Kidney capillary endothelial cell (primary cell): ENCODE data around the gene HOXD3.

Experiments
- DNase-seq: peaks from one replicate; pipeline ENCODE4 v3.0.0-alpha.2; 2018; ENCODE audit warnings: low spot score

HOXD3 gene

DNA sequence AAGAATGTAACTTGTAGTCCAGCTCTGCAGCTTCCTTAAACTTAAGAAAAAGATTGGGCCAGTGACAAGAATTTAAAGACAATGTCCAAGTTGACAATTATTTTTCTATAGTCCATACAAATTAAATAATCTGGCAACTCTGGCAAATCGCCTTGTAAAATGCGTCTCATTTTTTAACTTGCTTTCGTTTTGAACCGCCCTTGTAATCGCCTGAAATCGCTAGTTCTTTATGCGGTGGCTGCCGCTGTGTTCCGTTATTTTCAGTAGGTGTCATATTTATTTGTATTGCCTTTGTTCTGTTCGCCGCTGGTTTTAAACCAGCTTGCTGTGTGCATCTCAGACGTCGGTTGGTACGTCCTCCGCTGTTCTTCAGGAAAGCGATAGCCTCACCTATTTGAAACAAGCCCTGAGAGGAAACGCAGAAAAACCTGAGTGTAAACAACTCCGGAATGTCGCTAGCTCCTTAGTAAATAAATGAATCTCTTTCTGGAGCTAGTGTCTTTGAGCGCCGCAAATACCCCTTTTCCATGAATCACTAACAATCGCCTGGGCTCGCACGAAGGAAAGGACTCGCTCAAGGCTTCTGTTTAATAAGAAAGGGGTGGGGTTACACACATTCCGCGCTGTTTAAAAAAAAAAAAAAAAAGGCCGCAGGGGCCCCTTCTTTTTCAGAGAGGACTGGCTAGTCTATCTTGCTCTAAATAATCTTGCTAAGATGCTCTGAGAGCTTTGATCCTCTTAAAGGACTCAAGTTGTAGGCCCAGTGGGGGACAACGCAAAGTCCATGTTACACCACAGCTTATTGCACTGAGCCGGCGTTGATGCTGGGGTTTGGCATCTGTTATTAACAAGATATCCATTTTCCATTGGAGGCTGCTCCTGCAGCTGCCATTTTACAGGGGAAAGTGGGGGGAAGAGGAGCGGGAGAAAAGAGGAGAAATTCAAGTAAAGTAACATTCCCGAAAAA, 24.6 kb upstream of the HOXD3 start:
- peak; percentile 68 for DNase-seq

- DNase-seq: no peak
These were observed 23.7 kb upstream of the HOXD3 start for GRCh38 chr2:176133389-176133788.

DNA sequence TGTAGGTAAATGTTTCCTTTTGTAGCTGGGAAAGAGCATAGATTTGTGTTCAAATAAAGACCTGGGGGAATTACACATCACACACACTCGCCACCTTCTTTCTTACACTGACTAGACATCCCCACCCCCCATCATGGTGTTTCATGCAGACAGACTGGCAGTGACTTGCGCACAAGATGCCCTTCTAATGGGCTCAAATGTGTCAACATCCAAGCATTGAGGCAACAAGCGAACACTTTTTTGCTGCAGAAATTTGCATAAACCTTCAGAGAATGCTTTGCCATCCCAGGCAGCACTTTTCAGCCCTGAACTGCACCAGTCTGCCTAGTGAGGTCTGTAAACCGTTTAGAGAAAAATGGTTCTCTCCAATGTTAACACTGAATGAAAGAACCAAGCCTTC, 23.1 kb upstream of the HOXD3 start:
- DNase-seq: no peak

DNA sequence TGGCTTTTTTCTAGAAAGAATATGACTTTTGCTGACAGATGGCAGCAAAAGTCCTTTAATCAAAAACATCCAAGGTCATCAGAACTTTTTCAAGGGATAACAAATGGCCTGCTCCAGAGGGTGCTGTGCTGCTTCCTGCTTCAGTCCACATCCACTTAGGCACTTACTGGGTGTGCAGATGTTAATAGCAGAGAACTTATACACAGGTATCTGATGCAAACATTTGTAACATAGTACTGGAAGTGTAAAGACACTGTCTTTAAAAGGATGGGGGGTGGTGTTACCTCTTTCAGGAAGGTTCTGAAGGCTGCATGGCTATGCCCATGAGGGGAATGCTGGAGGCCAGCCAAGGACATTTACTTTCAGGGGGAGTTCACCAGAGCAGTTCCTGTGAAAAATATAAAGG, 22.1 kb upstream of the HOXD3 start:
- DNase-seq: peak; percentile 33

GRCh38 chr2:176136374-176137251, 20.5 kb upstream of the HOXD3 start:
- peak; percentile 55 for DNase-seq

GRCh38 chr2:176137252-176137580, 19.9 kb upstream of the HOXD3 start:
- DNase-seq: no peak

GRCh38 chr2:176137906-176138305, 19.2 kb upstream of the HOXD3 start:
- no peak for DNase-seq

GRCh38 chr2:176138526-176138922, 18.6 kb upstream of the HOXD3 start:
- peak; percentile 60 for DNase-seq

DNA sequence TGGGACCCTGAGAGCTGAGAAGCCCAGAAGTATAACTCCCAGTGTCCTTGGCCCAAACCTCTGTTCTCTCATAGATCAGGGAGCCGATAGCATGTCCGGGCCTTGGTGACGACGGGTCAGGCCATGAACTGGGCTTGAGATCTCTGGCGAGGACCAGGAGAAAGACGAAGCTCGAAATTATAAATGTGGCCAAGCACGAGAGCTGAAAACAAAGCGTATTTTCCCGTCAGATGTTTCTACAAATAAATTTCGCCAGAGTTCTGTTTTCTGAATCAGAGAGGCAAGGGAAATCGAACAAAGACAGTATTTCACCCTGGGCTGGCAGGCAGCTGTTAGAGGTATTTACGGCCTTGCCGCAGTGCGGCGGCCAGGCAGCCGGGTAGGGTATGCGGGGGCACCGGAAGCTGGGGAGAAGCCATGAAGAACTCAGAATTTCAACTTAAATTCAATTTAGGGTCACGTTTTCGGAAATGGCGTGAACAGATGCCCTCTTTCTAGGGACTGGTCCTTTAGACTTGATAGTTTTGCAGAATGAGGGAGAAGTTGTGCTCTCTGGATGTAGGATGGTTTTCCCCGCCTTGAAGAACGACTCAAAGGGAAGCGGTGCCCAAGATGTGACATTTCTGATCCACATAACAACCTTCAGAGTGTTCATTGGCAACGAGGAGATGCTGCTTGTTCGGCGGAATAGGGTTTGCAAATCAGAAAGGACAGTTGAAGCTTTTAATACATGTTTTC, 18.0 kb upstream of the HOXD3 start:
- DNase-seq: peak; percentile 60

DNA sequence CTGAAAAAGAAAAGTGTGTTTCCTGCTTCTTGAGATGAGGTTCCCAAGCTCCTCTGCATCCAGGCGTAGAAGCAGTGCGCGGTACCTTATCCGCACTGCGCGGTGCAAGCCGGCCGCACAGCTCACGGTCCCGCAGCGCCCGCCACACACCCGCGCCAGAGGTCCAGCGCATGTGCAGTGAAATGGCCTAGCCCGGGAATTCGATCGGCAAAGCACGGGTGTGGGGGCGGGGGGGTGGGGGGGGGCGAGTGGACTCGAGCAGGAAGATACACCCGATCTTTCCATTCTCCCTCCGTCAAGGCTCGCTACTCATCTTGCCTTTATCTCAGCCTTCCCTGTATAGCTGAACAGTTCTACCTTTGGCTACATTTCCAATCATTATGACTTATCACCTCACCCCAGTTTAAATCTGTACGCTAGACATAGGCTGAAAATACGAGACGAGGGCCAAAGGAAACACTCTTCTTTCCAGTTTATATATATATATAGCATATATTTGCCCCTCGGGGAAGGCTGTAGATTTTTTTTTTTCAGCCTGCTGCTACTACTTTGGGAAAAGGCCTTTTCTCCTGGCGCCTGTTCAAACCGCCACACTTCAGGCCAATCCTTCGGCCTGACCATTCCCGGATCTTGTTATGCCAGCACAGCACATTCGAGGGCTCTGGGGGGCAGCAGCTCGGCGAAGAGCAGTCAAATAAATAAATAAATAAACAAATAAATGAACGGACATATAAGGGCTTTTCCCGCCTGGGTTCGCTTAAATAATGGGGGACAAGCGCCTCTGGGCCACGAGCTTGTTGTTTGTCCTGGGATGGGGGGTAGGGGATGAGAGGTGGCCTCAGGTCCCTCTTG, 17.2 kb upstream of the HOXD3 start:
- peak; percentile 55 for DNase-seq

- peak; percentile 83 for DNase-seq
These were observed 16.4 kb upstream of the HOXD3 start for GRCh38 chr2:176140513-176141317.

DNA sequence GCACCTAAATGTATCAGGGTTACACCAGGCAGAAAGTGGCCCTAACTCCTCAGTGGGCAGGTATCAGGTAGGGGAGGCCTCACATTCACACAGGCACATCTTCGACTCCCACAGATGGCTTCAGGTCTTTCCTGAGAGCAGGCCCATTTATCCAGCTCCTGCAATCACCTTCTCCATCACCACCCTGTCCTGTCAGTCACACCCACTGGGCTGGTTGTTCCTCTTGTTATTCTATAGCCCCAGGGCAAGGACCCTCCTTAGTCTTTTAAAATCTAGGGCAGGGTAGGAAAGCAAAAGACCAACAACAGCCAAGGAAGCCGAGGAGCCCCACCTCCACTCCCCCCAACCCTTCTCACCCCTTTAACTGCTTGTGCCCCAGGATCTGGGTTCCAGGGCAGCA, 14.8 kb upstream of the HOXD3 start:
- DNase-seq: no peak

DNA sequence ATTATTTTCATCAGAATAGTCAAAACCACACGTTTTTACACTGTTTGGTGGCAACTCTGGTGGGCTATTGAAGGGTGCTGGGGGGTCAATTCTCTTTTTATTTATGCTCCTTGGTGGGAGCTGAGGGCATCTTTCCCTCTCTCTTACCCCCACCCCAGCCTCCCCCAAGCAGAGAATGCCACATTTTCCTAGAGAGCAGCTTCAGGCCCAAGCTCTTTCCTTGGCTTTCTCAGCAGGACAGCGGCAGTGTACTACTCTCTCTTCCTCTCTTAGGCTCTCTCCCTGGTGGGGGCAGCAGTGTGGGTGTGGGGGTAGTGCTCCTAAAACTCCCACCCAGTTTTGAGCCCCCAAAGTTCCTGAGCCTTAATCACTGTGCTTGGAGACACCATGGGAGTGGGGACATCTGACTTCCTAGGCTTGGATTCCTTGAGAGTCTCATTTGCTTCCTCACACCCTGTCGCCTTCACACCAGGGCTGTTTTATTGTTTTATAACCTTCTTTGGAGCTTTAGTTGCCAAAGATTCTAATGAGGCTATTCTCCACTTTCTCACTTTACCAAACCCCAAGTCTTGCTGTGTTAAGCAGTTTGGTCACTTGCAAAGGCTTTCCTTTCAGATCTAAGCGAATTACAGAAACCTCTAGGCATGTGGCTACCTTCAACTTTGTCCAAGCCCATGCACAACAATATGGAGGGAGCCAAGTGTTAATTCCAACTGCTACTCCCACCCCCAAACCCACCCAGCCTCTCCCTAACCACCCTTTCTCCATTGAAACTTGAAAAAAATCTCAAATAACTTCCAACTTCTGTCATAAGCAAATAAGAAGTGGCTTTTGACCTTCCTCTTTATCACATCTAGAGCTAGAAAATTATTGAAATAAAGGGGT, 11.8 kb upstream of the HOXD3 start:
- no peak for DNase-seq

DNA sequence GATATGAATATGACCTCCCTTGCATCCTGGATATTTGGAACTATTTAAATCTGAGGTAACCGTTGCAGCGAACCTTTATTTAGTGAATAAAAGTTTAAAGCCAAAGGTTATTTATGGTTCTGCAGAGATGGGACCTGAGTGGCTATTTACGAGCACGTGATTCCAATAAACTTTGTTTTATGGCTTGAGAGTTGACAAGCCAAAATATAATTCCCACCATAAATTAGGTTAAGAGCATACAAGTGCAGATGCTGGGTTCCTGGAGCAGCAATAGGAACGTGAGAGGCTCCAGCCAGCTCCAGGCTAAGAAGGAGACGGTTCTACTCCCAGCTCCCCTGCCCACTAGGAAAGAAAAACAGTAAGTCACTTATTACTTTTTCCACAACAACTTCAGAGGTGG, 11.0 kb upstream of the HOXD3 start:
- DNase-seq: no peak

GRCh38 chr2:176146645-176147044, 10.5 kb upstream of the HOXD3 start:
- DNase-seq: no peak

DNA sequence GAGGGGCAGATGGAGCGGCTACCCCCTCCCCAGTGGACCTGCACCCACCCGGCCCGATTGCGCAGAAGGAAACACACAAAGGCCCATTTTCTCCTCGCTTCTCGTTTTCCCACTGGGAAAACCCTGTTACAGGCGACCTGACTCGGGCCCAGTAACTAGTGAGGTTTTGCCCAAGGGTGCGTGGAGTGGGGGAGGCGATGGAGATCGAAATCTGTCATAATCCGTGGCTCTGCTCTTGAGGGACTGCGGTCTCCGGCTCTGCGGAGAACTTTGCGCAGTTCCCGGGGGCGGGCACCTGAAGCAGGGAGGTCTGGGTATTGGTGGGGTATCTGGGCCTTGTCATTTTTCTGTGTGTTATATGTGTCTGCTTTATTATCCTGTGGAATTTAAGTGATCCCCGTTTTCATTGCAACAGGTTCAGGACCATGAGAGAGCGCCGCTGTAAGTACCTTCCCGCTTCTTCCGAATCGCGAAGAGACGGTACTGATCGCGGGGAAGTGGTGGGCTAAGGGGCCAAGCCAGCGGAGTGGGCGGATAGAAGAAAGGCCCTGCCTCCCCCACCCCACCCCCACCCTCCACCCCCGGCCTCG, 9.8 kb upstream of the HOXD3 start:
- DNase-seq: no peak

GRCh38 chr2:176147800-176148496, 9.2 kb upstream of the HOXD3 start:
- no peak for DNase-seq

- DNase-seq: no peak
These were observed 8.2 kb upstream of the HOXD3 start for GRCh38 chr2:176148751-176149421.
